ENCODE measurements around the gene CFAP298. TPM values are rescaled to one million over a fixed set of nuclear protein-coding genes. Genes with fewer than 3 reads are reported as not detected.

Gene CFAP298
- total RNA-seq, 1 donor from 2014 or later: 15.1 TPM

GRCh38 chr21:32599526-32599925 lies 12.7 kb downstream of the CFAP298 start:
- ATAC-seq: no peak
- no peak for DNase-seq (ENCODE audit: low spot score)

- DNase-seq (ENCODE audit: low spot score) (no peak), ATAC-seq (no peak)
Measured at GRCh38 chr21:32599091-32599490, 13.1 kb downstream of the CFAP298 start.

GRCh38 chr21:32597205-32597604 lies 15.0 kb downstream of the CFAP298 start:
- DNase-seq (ENCODE audit: low spot score) (no peak), ATAC-seq (no peak)

- ATAC-seq (no peak), DNase-seq (ENCODE audit: low spot score) (no peak)
Measured at GRCh38 chr21:32595431-32595830, 16.7 kb downstream of the CFAP298 start.

- ATAC-seq: no peak
- DNase-seq (ENCODE audit: low spot score): no peak
Measured at GRCh38 chr21:32593690-32594089, 18.5 kb downstream of the CFAP298 start.

GRCh38 chr21:32592929-32593502 lies 19.2 kb downstream of the CFAP298 start:
- ATAC-seq (peak; percentile 93), DNase-seq (ENCODE audit: low spot score) (peak; percentile 83)

GRCh38 chr21:32590130-32590529 lies 22.0 kb downstream of the CFAP298 start:
- no peak for DNase-seq (ENCODE audit: low spot score)
- no peak for ATAC-seq

GRCh38 chr21:32587651-32588050 lies 24.5 kb downstream of the CFAP298 start:
- no peak for DNase-seq (ENCODE audit: low spot score)
- ATAC-seq: no peak

GRCh38 chr21:32587120-32587519 lies 25.1 kb downstream of the CFAP298 start:
- DNase-seq (ENCODE audit: low spot score) (no peak), ATAC-seq (no peak)

- no peak for DNase-seq (ENCODE audit: low spot score)
- ATAC-seq: no peak
Measured at GRCh38 chr21:32585970-32586369, 26.2 kb downstream of the CFAP298 start.

GRCh38 chr21:32585042-32585710 lies 27.0 kb downstream of the CFAP298 start, which contains the start of gene TCP10L:
Gene TCP10L, minus strand, starts transcription at chr21:32585523. Its CDS starts 1,219 bp downstream, at chr21:32584304.
- DNase-seq (ENCODE audit: low spot score) (no peak), ATAC-seq (peak; percentile 86)

- no peak for DNase-seq (ENCODE audit: low spot score)
- peak; percentile 6 for ATAC-seq
Measured at GRCh38 chr21:32584472-32584871, 27.7 kb downstream of the CFAP298 start.

- no peak for DNase-seq (ENCODE audit: low spot score)
- ATAC-seq: no peak
Measured at GRCh38 chr21:32581732-32582131, 30.4 kb downstream of the CFAP298 start.

- DNase-seq (ENCODE audit: low spot score) (no peak), ATAC-seq (no peak)
Measured at GRCh38 chr21:32580949-32581348, 31.2 kb downstream of the CFAP298 start.

GRCh38 chr21:32578107-32578691 lies 34.0 kb downstream of the CFAP298 start:
- ATAC-seq (no peak), DNase-seq (ENCODE audit: low spot score) (no peak)

- ATAC-seq (no peak), DNase-seq (ENCODE audit: low spot score) (no peak)
Measured at GRCh38 chr21:32576011-32576410, 36.2 kb downstream of the CFAP298 start.

- ATAC-seq (no peak), DNase-seq (ENCODE audit: low spot score) (no peak)
Measured at GRCh38 chr21:32574946-32575925, 36.9 kb downstream of the CFAP298 start.

GRCh38 chr21:32572574-32573420 lies 39.4 kb downstream of the CFAP298 start:
- DNase-seq (ENCODE audit: low spot score): no peak
- no peak for ATAC-seq

GRCh38 chr21:32570456-32570855 lies 41.7 kb downstream of the CFAP298 start:
- ATAC-seq: no peak
- no peak for DNase-seq (ENCODE audit: low spot score)
